K562 (cell line): ENCODE results near the gene OTOG. TPM values are rescaled to one million over a fixed set of nuclear protein-coding genes. Genes with fewer than 3 reads are reported as not detected.

ENCODE experiments used
- ATAC-seq: fragments of 200-7000 bp; cut with Tn5 transposase; 3 replicates; pipeline ENCODE4 v1.9.1; 2020; ENCODE audit warnings: moderate library complexity
- BruUV-seq: library from RNA; stranded (reverse); fragments of 400-500 nt; replicated peaks from 2 replicates; lab custom pipeline; 2021; lab: Mats Ljungman, UMichigan
- CTCF ChIA-PET: fragments of 300-600 bp; formaldehyde crosslinking; extraction: SDS; loops from one replicate; lab custom pipeline; 2021; ENCODE audit warnings: low intra/inter-chr PET ratio; lab: Yijun Ruan, JAX
- POLR2A ChIA-PET: fragments of 300-600, 350-650 bp; sonication (Branson Sonifier 250); formaldehyde crosslinking; extraction: SDS; loops from one replicate; lab custom pipeline; 2021; ENCODE audit warnings: antibody characterized with exemption, inconsistent platforms; lab: Yijun Ruan, JAX
- DNase-seq, 4 experiments: peaks; one replicate each; pipeline versions ENCODE4 v3.0.0 to v3.0.0-alpha.2; 2011 to 2018; ENCODE audit warnings: low spot score in 3 of 4, mixed read lengths in 3 of 4; ENCODE audit errors: extremely low read depth in 1 of 4
- FAIRE-seq: peaks from 2 replicates; lab custom pipeline; 2011; peaks lifted over from hg19 to GRCh38; lab: Jason Lieb, UNC
- H2AFZ ChIP-seq: 2 replicates; pipeline ENCODE4 v1.6.0; 2011; ENCODE audit warnings: low read depth, low read length, control low read depth, inconsistent platforms
- H3K27ac ChIP-seq: fragments of 200-600 bp; 3 replicates; pipeline ENCODE4 v1.8.0; 2011; ENCODE audit warnings: low read depth, mild to moderate bottlenecking, control low read depth, inconsistent platforms, low read length, moderate library complexity, mixed read lengths; ENCODE audit errors: extremely low read depth
- H3K27me3 ChIP-seq, 2 experiments: fragments of 300-600 bp in 1 of 2; 2 replicates in 1 of 2; 3 replicates in 1 of 2; pipeline versions ENCODE4 v1.6.0 to v1.8.0; 2011; ENCODE audit warnings: inconsistent platforms in 2 of 2, low read length in 2 of 2, mild to moderate bottlenecking in 1 of 2, mixed read lengths in 1 of 2, moderate library complexity in 1 of 2; ENCODE audit not compliant: control insufficient read depth in 2 of 2, insufficient read depth in 2 of 2
- H3K36me3 ChIP-seq: fragments of 300-600 bp; 3 replicates; pipeline ENCODE4 v1.8.0; 2011; ENCODE audit warnings: mild to moderate bottlenecking, low read length, inconsistent platforms; ENCODE audit not compliant: control insufficient read depth, insufficient read depth
- H3K4me1 ChIP-seq, 2 experiments: fragments of 200-600 bp in 1 of 2; replicated peaks in 1 of 2; 2 replicates in 1 of 2; 3 replicates in 1 of 2; pipeline versions ENCODE4 v1.5.1 to v1.8.0; 2011; ENCODE audit warnings: inconsistent platforms in 2 of 2, low read length in 2 of 2, mild to moderate bottlenecking in 1 of 2, mixed read lengths in 1 of 2, moderate library complexity in 1 of 2; ENCODE audit not compliant: control insufficient read depth in 2 of 2, insufficient read depth in 2 of 2
- H3K4me2 ChIP-seq: 2 replicates; pipeline ENCODE4 v1.6.1; 2011; ENCODE audit warnings: low read length, control low read depth, inconsistent platforms, mixed read lengths; ENCODE audit not compliant: insufficient read depth
- H3K4me3 ChIP-seq: fragments of 200-600 bp; sonication (generic), shearing (Covaris generic); 2 replicates; pipeline ENCODE4 v1.5.1; 2016; ENCODE audit warnings: control low read depth, inconsistent platforms
- H3K79me2 ChIP-seq: fragments of 200-600 bp; 3 replicates; pipeline ENCODE4 v1.8.0; 2011; ENCODE audit warnings: low read length, inconsistent platforms; ENCODE audit not compliant: control insufficient read depth, insufficient read depth
- H3K9ac ChIP-seq, 2 experiments: 2 replicates each; pipeline versions ENCODE4 v1.6.0 to v1.6.1; 2011; ENCODE audit warnings: low read depth in 2 of 2, low read length in 2 of 2, control low read depth in 1 of 2, inconsistent platforms in 1 of 2, mild to moderate bottlenecking in 1 of 2, mixed read lengths in 1 of 2; ENCODE audit not compliant: insufficient read depth in 1 of 2
- H3K9me1 ChIP-seq: one replicate; pipeline ENCODE4 v1.6.0; 2011; ENCODE audit warnings: inconsistent platforms, mild to moderate bottlenecking, low read length, moderate library complexity; ENCODE audit not compliant: control insufficient read depth, insufficient read depth
- H3K9me3 ChIP-seq: replicated peaks from 2 replicates; pipeline ENCODE4 v1.5.1; 2011; ENCODE audit warnings: low read depth, low read length, inconsistent platforms; ENCODE audit not compliant: control insufficient read depth, insufficient read depth
- H4K20me1 ChIP-seq: replicated peaks from 2 replicates; pipeline ENCODE4 v1.6.1; 2011; ENCODE audit warnings: low read length, inconsistent platforms, mixed read lengths; ENCODE audit not compliant: control insufficient read depth, insufficient read depth
- EP400 ChIP-seq: fragments of 450-650 bp; IDR thresholded peaks from 2 replicates; pipeline ENCODE4 v1.6.1; 2017; ENCODE audit warnings: antibody characterized with exemption, mild to moderate bottlenecking, moderate library complexity
- ESRRB ChIP-seq: fragments of 250-450 bp; sonication (Bioruptor Pico); IDR thresholded peaks from 2 replicates; pipeline ENCODE4 v1.5.0; 2020; ENCODE audit warnings: mild to moderate bottlenecking, moderate library complexity, borderline replicate concordance
- FOXP1 ChIP-seq: sonication (generic); formaldehyde crosslinking; IDR thresholded peaks from 2 replicates; pipeline ENCODE4 v1.8.0; 2022; ENCODE audit warnings: mild to moderate bottlenecking, missing genetic modification reagents
- KAT7 ChIP-seq: sonication (generic); formaldehyde crosslinking; IDR thresholded peaks from 2 replicates; pipeline ENCODE4 v1.8.0; 2022; ENCODE audit warnings: missing genetic modification reagents, mild to moderate bottlenecking, borderline replicate concordance
- KLF10 ChIP-seq: fragments of 250-450 bp; sonication (Bioruptor Pico); IDR thresholded peaks from 2 replicates; pipeline ENCODE4 v1.6.1; 2021; ENCODE audit warnings: matching md5 sums
- KLF16 ChIP-seq: IDR thresholded peaks from 2 replicates; pipeline ENCODE4 v1.6.1; 2016; ENCODE audit warnings: antibody characterized with exemption
- NR2C2 ChIP-seq, 2 experiments: fragments of 200-800 bp in 1 of 2; sonication (Bioruptor generic) in 1 of 2; sonication (generic) in 1 of 2; formaldehyde crosslinking in 1 of 2; IDR thresholded peaks; 2 replicates each; pipeline versions ENCODE4 v1.6.1 to v1.8.0; 2016 to 2022; ENCODE audit warnings: mild to moderate bottlenecking in 1 of 2, missing compliant biosample characterization in 1 of 2, missing genetic modification characterization in 1 of 2, missing genetic modification reagents in 1 of 2
- NR3C1 ChIP-seq: sonication (generic); formaldehyde crosslinking; IDR thresholded peaks from 2 replicates; pipeline ENCODE4 v1.8.1; 2022; ENCODE audit warnings: missing genetic modification reagents
- PRMT5 ChIP-seq: sonication (generic); formaldehyde crosslinking; IDR thresholded peaks from 2 replicates; pipeline ENCODE4 v1.5.0; 2020; ENCODE audit warnings: missing genetic modification reagents
- RFX7 ChIP-seq: fragments of 250-450 bp; sonication (Bioruptor Pico); IDR thresholded peaks from 2 replicates; pipeline ENCODE4 v1.5.1; 2021; ENCODE audit warnings: mild to moderate bottlenecking
- ZFP36 ChIP-seq: fragments of 150-350 bp; IDR thresholded peaks from 2 replicates; pipeline ENCODE4 v1.6.1; 2018; ENCODE audit warnings: low read length, low read depth; ENCODE audit not compliant: partially characterized antibody
- WGBS: fragments of 100-300 bp; shearing (Covaris generic); methylation state at CpG from one replicate; pipeline ENCODE4 v1.1.6; 2016; ENCODE audit warnings: low coverage, mixed read lengths; ENCODE audit not compliant: insufficient coverage; ENCODE audit errors: missing lambda C conversion rate; 5-methylcytosine and 5-hydroxymethylcytosine counted together
- in situ Hi-C: fragments of 300-500 bp; cut with MboI; formaldehyde crosslinking; loops from 4 replicates; pipeline ENCODE4 v1.15.0; 2018; ENCODE audit warnings: inconsistent platforms, mixed read lengths
- intact Hi-C: fragments of 100-400 bp; cut with micrococcal nuclease; formaldehyde crosslinking; loops from 2 replicates; pipeline ENCODE4 v1.14.2; 2022
- polyA plus RNA-seq, 8 experiments: library from polyadenylated mRNA; depleted of rRNA in 4 of 8; stranded (reverse) in 5 of 8; unstranded in 3 of 8; fragments of >200 nt; fragmentation: Nextera tagmentation in 2 of 8; fragmentation: Illumina TruSeq in 1 of 8; extraction: Ambion mirVana in 2 of 8; extraction: Trizol in 1 of 8; gene quantifications; 2 replicates each; pipeline versions ENCODE4 v1.2.1 to v1.2.3, GENCODE V29; 2011 to 2014; ENCODE audit warnings: inconsistent platforms in 1 of 8, missing spikeins in 1 of 8
- total RNA-seq, 7 experiments: library from RNA; depleted of rRNA in 6 of 7; stranded (reverse); fragments of >200 nt in 6 of 7; fragmentation: Illumina TruSeq in 2 of 7; extraction: Trizol in 2 of 7; gene quantifications; 2 replicates each; pipeline versions ENCODE4 v1.2.1 to v1.2.3, GENCODE V29; 2011 to 2021; ENCODE audit warnings: low replicate concordance in 1 of 7

OTOG gene
- total and polyA plus RNA-seq, 9 of the 15 experiments (the other 6 are each of a cell fraction or from before 2014, with no cell fraction given): not detected

GRCh38 chr11:17543041-17543440 lies 4.0 kb upstream of the OTOG start:
- BruUV-seq: no TSS peak
- Histone ChIP-seq H3K79me2 (no peaks in the 10 kb centered on the region), H3K9me1 (no peaks in the 10 kb centered on the region), H3K4me3 (no peak overlapping the region), H3K4me2 (no peak overlapping the region), H4K20me1 (no peaks in the 10 kb centered on the region; the same call in 1 of the 2 replicates), H3K9me3 (no peaks in the 10 kb centered on the region), H3K27ac (no peak overlapping the region), H3K27me3 (peaks cover 10 to 59% of the 10 kb centered on the region in 2 experiments; a peak in 3 of 5 replicates), H3K4me1 (peaks cover 0 to 22% of the 10 kb centered on the region in 2 experiments; a peak in 2 of 5 replicates), H3K36me3 (no peaks in the 10 kb centered on the region), H2AFZ (no peak overlapping the region), H3K9ac (no peak overlapping the region)
- FAIRE-seq (no peak), DNase-seq (no peak), ATAC-seq (no peak)
- CTCF ChIA-PET: no interaction called here
- WGBS: 5% methylated on average over 2 of the region's 2 CpGs
- intact Hi-C loops: no loop called here
- TF ChIP-seq KLF16: no peak
- no peak for TF ChIP-seq ZFP36
- no peak for TF ChIP-seq KLF10 (CRISPR knock-in tag)
- no peak for TF ChIP-seq NR3C1 (CRISPR knock-in tag)
- TF ChIP-seq ESRRB (CRISPR knock-in tag): no peak
- TF ChIP-seq NR2C2 (CRISPR knock-in tag; IDR thresholded peaks at IDR 0.05): no peak
- TF ChIP-seq NR2C2 (tag; IDR thresholded peaks at IDR 0.05): no peak
- TF ChIP-seq PRMT5 (CRISPR knock-in tag): no peak
- TF ChIP-seq KAT7 (CRISPR knock-in tag): no peak
- no peak for TF ChIP-seq EP400
- TF ChIP-seq RFX7 (CRISPR knock-in tag): no peak
- TF ChIP-seq FOXP1 (CRISPR knock-in tag): no peak
- POLR2A ChIA-PET: interaction anchor here (1.0 to 2.0 kb wide), 3 partner anchors 11 to 15 kb away, joined by 3 to 5 read pairs (median 4); no protein-coding TSS in a partner anchor
- in situ Hi-C loops: no loop called here
